DOHH2 (cell line): Measurements from ENCODE around the gene FYCO1.

Experiments used
- H3F3A ChIP-seq: fragments of 200-600 bp; sonication (generic), shearing (Covaris generic); 2 replicates; pipeline ENCODE4 v1.6.0; 2016; ENCODE audit warnings: antibody characterized with exemption, mild to moderate bottlenecking; ENCODE audit not compliant: control insufficient read depth, insufficient read depth
- H3K27ac ChIP-seq: fragments of 200-600 bp; sonication (generic); 2 replicates; pipeline ENCODE4 v1.5.1; 2014; ENCODE audit warnings: low read depth, mild to moderate bottlenecking, low read length, moderate library complexity
- H3K27me3 ChIP-seq: fragments of 200-600 bp; sonication (generic); 2 replicates; pipeline ENCODE4 v1.6.1; 2014; ENCODE audit warnings: mild to moderate bottlenecking, low read length, mixed read lengths; ENCODE audit not compliant: control insufficient read depth
- H3K36me3 ChIP-seq: fragments of 200-600 bp; sonication (generic); 2 replicates; pipeline ENCODE4 v1.6.1; 2014; ENCODE audit warnings: mild to moderate bottlenecking, low read length, moderate library complexity, mixed read lengths; ENCODE audit not compliant: control insufficient read depth
- H3K4me1 ChIP-seq: fragments of 200-600 bp; sonication (generic); 2 replicates; pipeline ENCODE4 v1.6.1; 2014; ENCODE audit warnings: mild to moderate bottlenecking, low read length, mixed read lengths; ENCODE audit not compliant: control insufficient read depth
- H3K4me2 ChIP-seq: fragments of 200-600 bp; sonication (generic); 2 replicates; pipeline ENCODE4 v1.6.0; 2014; ENCODE audit warnings: mild to moderate bottlenecking, low read length, moderate library complexity
- H3K4me3 ChIP-seq: fragments of 200-600 bp; sonication (generic); 2 replicates; pipeline ENCODE4 v1.5.1; 2014; ENCODE audit warnings: mild to moderate bottlenecking, low read length, mixed read lengths
- H3K79me2 ChIP-seq: fragments of 200-600 bp; sonication (generic); 2 replicates; pipeline ENCODE4 v1.6.1; 2014; ENCODE audit warnings: mild to moderate bottlenecking, low read length, mixed read lengths; ENCODE audit not compliant: control insufficient read depth
- H3K9me2 ChIP-seq: fragments of 200-600 bp; sonication (generic); replicated peaks from 2 replicates; pipeline ENCODE4 v1.6.1; 2014; ENCODE audit warnings: mild to moderate bottlenecking, low read length, mixed read lengths; ENCODE audit not compliant: control insufficient read depth
- H3K9me3 ChIP-seq: fragments of 200-600 bp; sonication (generic); 2 replicates; pipeline ENCODE4 v1.6.1; 2014; ENCODE audit warnings: antibody characterized with exemption, low read length, mixed read lengths; ENCODE audit not compliant: control insufficient read depth, insufficient read depth
- H4K20me1 ChIP-seq: fragments of 200-600 bp; sonication (generic); 2 replicates; pipeline ENCODE4 v1.6.0; 2014; ENCODE audit warnings: low read depth, mild to moderate bottlenecking, antibody characterized with exemption, low read length, moderate library complexity; ENCODE audit not compliant: control insufficient read depth, insufficient read depth
- CTCF ChIP-seq: fragments of 200-600 bp; sonication (generic); IDR thresholded peaks from one replicate; pipeline ENCODE4 v1.5.1; 2014; ENCODE audit warnings: antibody characterized with exemption, mild to moderate bottlenecking, low read depth, low read length; ENCODE audit not compliant: poor library complexity, severe bottlenecking
- EZH2phosphoT487 ChIP-seq: fragments of 200-600 bp; sonication (generic); IDR thresholded peaks from 2 replicates; pipeline ENCODE4 v1.6.1; 2017; ENCODE audit warnings: borderline replicate concordance, mild to moderate bottlenecking, antibody characterized with exemption, low read length, moderate library complexity, mixed read lengths

Gene FYCO1

DNA sequence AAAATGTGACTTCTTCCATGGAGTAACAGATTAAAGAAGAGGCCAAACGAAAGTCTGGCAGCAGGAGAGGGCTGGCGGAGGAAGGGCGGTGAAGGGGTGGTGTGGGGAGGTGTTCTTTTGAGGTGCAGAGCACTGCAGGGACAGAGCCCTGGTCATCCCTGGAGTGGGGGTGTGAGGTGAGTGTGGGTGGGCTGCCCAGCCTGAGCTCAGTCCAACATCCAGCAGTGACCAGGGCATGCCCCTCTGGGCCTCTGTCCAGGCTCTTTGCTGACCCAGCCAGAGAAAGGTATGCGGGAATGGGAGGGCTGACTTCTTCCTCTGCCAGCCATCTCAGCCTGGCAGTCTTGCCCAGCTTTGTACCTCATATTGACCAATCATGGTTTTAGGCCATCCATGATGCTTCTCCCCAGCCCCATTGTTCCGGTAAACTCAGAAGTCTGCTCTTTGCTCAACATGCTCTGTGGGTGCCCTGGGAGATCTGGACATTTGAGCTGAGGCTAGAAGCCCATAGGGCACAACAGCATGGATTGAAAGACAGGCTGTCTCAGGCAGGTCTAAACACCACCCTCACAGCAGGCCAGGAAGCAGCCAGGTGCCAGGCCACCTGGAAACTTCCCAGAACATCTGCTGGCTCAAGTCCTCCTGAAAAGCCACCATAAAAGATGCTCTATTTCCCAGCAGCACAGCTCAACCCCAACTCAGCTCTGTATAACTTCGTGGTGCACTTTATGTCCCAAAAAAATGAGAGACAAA, 78.3 kb downstream of the FYCO1 start:
- no peaks in the 10 kb centered on the region for H3K9me3 ChIP-seq
- no peaks in the 10 kb centered on the region for H3K4me1 ChIP-seq
- no peak overlapping the region for H3K27ac ChIP-seq
- no peak overlapping the region for H3K4me3 ChIP-seq
- H3K79me2 ChIP-seq, result no peaks in the 10 kb centered on the region
- H3F3A ChIP-seq, result no peaks in the 10 kb centered on the region
- peaks cover 7% of the 10 kb centered on the region; the same call in 1 of the 2 replicates for H3K27me3 ChIP-seq
- no peaks in the 10 kb centered on the region for H3K9me2 ChIP-seq
- no peak overlapping the region for H3K4me2 ChIP-seq
- peaks cover 8% of the 10 kb centered on the region for H3K36me3 ChIP-seq
- TF ChIP-seq EZH2phosphoT487, result no peak
- no peak for TF ChIP-seq CTCF
- H4K20me1 ChIP-seq, result no peaks in the 10 kb centered on the region

- no peak for TF ChIP-seq EZH2phosphoT487
- no peak for TF ChIP-seq CTCF
- Histone ChIP-seq H4K20me1 (no peaks in the 10 kb centered on the region), H3K9me2 (no peaks in the 10 kb centered on the region), H3K79me2 (no peaks in the 10 kb centered on the region), H3F3A (no peaks in the 10 kb centered on the region), H3K4me1 (no peaks in the 10 kb centered on the region), H3K36me3 (no peaks in the 10 kb centered on the region), H3K4me3 (no peak overlapping the region), H3K4me2 (no peak overlapping the region), H3K27ac (no peak overlapping the region), H3K27me3 (peaks cover 7% of the 10 kb centered on the region; the same call in 1 of the 2 replicates), H3K9me3 (no peaks in the 10 kb centered on the region)
Observed at GRCh38 chr3:45915518-45916231, 79.9 kb downstream of the FYCO1 start.

- Histone ChIP-seq H3K79me2 (no peaks in the 10 kb centered on the region), H3K9me2 (no peaks in the 10 kb centered on the region), H3K4me3 (no peak overlapping the region), H3K9me3 (no peaks in the 10 kb centered on the region), H3F3A (no peaks in the 10 kb centered on the region), H3K4me1 (no peaks in the 10 kb centered on the region), H3K27me3 (peaks cover 7% of the 10 kb centered on the region; the same call in 1 of the 2 replicates), H3K4me2 (no peak overlapping the region), H4K20me1 (no peaks in the 10 kb centered on the region), H3K36me3 (no peaks in the 10 kb centered on the region), H3K27ac (no peak overlapping the region)
- TF ChIP-seq CTCF (no peak), EZH2phosphoT487 (no peak)
Observed at GRCh38 chr3:45915059-45915439, 80.6 kb downstream of the FYCO1 start.
